Islet of Langerhans (tissue), 1 donor: ENCODE results near the gene IKBKG.
"Not testable (repeated sequence)": the region's sequence is repeated elsewhere in the genome, so short reads cannot be mapped to it uniquely, and the experiment has no call there.

Source experiments
- FAIRE-seq: peaks from one replicate; lab custom pipeline; 2011; peaks lifted over from hg19 to GRCh38; lab: Jason Lieb, UNC

IKBKG gene

GRCh38 chrX:154558896-154559295 lies 11.5 kb downstream of the IKBKG start:
- FAIRE-seq: not testable (repeated sequence)

- not testable (repeated sequence) for FAIRE-seq
Measured at GRCh38 chrX:154560326-154560725, 12.9 kb downstream of the IKBKG start.

- not testable (repeated sequence) for FAIRE-seq
Measured at GRCh38 chrX:154562295-154562694, 14.9 kb downstream of the IKBKG start.

- FAIRE-seq: not testable (repeated sequence)
Measured at GRCh38 chrX:154570361-154570760, 22.9 kb downstream of the IKBKG start.

GRCh38 chrX:154573061-154573460 lies 25.6 kb downstream of the IKBKG start:
- not testable (repeated sequence) for FAIRE-seq

- FAIRE-seq: not testable (repeated sequence)
Measured at GRCh38 chrX:154575076-154575475, 27.7 kb downstream of the IKBKG start.

- not testable (repeated sequence) for FAIRE-seq
Measured at GRCh38 chrX:154582994-154583393, 35.6 kb downstream of the IKBKG start.

GRCh38 chrX:154584585-154585183 lies 37.3 kb downstream of the IKBKG start, which contains the start of gene CTAG1A:
CTAG1A (plus strand) TSS chrX:154585133; CDS start chrX:154585207, 74 bp downstream.
- FAIRE-seq: not testable (repeated sequence)

- FAIRE-seq: not testable (repeated sequence)
Measured at GRCh38 chrX:154590415-154590814, 43.0 kb downstream of the IKBKG start.

- no peak for FAIRE-seq
Measured at GRCh38 chrX:154592505-154592904, 45.1 kb downstream of the IKBKG start.

- FAIRE-seq: no peak
Measured at GRCh38 chrX:154593201-154593600, 45.8 kb downstream of the IKBKG start.

GRCh38 chrX:154594491-154594890 lies 47.1 kb downstream of the IKBKG start:
- FAIRE-seq: no peak

GRCh38 chrX:154595559-154596249 lies 48.3 kb downstream of the IKBKG start:
- FAIRE-seq: no peak

GRCh38 chrX:154596290-154596929 lies 49.0 kb downstream of the IKBKG start:
- no peak for FAIRE-seq

- FAIRE-seq: no peak
Measured at GRCh38 chrX:154597221-154597620, 49.8 kb downstream of the IKBKG start.

GRCh38 chrX:154598656-154599055 lies 51.2 kb downstream of the IKBKG start:
- FAIRE-seq: no peak

GRCh38 chrX:154599531-154599930 lies 52.1 kb downstream of the IKBKG start:
- FAIRE-seq: no peak

GRCh38 chrX:154600759-154601374 lies 53.4 kb downstream of the IKBKG start:
- no peak for FAIRE-seq

GRCh38 chrX:154602226-154602625 lies 54.8 kb downstream of the IKBKG start:
- no peak for FAIRE-seq

GRCh38 chrX:154602766-154603437 lies 55.5 kb downstream of the IKBKG start:
- no peak for FAIRE-seq

GRCh38 chrX:154603438-154604430 lies 56.3 kb downstream of the IKBKG start:
- FAIRE-seq: no peak
